ENCODE results near the gene ZNF628.
"Not testable (repeated sequence)": the region's sequence is repeated elsewhere in the genome, so short reads cannot be mapped to it uniquely, and the experiment has no call there.

Gene ZNF628

DNA sequence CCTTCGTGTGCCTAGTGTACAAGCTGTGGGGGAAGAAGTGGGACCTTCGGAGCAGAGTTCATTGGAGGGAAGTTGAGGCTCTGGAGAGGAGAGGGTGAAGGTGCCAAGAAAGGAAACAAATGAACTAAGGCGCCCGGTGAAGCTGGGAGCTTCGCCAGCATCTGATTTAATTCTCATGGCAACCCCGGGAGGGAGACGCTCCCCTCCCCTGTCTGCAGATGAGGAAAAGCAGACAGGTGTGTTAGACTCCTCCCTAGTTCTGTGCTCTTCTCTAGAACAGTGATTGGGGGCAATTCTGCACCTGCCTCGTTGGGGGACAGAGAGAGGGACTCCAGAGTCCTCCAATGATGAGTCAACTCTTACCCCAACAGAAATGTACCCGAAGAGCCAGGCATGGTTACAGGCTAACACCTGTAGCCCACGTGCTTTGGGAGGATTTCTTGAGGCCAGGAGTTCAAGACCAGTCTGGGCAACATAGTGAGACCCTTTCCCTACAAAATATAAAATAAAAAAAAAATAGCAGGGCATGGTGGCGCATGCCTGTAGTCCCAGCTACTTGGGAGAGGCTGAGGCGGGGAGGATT is 16.0 kb downstream of the ZNF628 start:
- peak in 1 of 10 donors; percentile 21 for DNase-seq
- intact Hi-C loops (cut with DNase I) = no loop called here

GRCh38 chr19:55493052-55493644 is 16.7 kb downstream of the ZNF628 start:
- intact Hi-C loops (cut with DNase I) = no loop called here
- peak in 1 of 10 donors; percentile 59 for DNase-seq

DNA sequence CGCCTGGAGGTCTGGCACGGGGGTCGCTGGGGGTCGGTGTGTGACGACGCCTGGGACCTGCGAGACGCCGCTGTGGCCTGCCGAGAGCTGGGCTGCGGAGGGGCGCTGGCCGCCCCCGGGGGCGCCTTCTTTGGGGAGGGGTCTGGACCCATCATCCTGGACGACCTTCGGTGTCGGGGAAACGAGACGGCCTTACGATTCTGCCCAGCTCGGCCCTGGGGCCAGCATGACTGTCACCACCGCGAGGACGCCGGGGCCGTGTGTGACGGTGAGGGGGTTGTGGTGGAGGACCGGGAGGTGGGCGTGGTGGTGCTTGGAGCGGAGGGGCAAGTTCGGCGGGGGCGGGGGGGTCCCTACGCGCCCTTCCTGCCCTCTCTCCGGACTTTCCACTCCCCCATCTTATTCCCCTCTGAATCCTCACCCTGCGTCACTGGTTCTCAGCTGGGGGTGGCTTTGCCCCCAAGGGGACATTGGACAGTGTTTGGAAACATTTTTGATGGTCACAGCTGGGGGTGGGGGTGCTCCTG is 17.3 kb downstream of the ZNF628 start:
- DNase-seq = no peak
- intact Hi-C loops (cut with DNase I) = no loop called here

DNA sequence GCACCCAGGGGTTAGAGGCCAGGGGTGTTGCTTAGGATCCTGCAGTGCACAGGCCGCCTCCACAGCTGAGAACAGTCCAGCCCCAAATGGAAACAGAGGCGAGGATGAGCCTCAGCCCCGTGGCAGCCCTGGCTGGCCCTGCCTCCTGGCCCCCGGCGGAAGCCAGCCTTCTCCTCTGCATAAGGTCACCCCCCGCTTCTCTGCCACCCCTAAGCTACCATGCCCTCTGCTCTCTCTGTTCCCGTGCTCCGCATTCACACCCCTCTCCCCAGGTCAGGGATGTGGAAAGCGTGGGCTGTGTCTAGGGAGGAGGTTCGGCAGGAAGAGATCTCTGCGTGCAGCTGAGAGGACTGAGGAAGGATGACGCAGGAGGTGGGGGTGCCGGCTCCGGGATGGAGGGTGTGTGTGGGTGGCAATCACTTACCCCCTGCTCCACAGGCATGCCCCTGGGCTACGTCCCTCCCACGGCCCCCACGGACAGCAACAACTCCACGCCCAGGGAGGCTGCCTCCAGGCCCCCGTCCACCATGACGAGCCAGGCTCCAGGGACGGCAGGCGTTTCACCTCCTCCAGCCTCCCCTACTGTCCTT is 17.9 kb downstream of the ZNF628 start:
- intact Hi-C loops (cut with DNase I) = no loop called here
- DNase-seq = peak in 1 of 10 donors; percentile 71

DNA sequence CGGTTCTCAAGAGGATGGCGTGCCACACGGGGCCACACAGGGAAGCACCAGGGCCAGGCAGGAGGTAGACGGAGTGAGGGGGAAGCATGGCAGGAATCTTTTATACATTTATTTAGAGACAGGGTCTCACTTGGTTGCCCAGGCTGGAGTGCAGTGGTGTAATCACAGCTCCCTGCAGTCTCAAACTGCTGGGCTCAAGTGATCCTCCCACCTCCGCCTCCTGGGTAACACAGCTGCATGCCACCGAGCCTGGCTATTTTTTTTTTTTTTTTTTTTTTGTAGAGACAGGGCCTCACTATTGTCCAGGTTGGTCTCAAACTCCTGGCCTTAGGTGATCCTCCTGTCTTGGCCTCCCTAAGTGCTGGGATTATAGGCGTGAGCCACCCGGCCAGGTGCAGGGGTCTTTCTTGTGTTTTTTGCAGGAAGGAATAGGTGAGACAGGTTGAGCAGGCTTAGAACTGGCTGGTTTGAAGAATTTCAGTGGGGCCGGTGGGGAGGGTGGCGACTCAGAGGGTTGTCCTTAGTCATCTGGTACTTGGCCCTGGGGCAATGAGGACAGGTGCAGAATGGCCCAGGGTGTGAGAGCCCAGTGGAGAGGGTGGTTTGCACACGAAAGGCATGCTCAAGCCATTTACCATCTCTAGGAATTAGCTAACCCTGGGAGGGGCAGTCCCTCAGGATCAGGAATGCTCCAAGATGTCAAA is 19.4 kb downstream of the ZNF628 start:
- DNase-seq = peak in 2 of 10 donors; percentile 10 to 20
- intact Hi-C loops (cut with DNase I) = no loop called here

GRCh38 chr19:55496820-55497219 is 20.4 kb downstream of the ZNF628 start:
- DNase-seq = peak in 1 of 10 donors; percentile 35
- intact Hi-C loops (cut with DNase I) = not testable (repeated sequence)

DNA sequence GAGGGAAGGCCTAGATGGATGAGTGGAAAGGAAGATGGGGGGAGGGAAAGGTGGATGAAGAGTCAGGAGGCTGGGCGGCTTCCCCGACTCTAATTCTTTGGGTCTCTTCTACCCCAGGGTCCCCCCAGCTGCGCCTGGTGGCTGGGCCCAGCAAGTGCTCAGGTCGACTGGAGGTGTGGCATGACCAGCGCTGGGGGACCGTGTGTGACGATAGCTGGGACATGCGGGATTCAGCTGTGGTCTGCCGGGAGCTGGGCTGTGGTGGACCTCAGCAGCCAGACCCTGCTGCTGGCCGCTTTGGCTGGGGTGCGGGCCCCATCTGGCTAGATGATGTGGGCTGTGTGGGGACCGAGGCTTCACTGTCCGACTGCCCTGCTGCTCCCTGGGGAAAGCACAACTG is 21.3 kb downstream of the ZNF628 start:
- intact Hi-C loops (cut with DNase I) = no loop called here
- DNase-seq = peak in 2 of 10 donors; percentile 35 to 53

DNA sequence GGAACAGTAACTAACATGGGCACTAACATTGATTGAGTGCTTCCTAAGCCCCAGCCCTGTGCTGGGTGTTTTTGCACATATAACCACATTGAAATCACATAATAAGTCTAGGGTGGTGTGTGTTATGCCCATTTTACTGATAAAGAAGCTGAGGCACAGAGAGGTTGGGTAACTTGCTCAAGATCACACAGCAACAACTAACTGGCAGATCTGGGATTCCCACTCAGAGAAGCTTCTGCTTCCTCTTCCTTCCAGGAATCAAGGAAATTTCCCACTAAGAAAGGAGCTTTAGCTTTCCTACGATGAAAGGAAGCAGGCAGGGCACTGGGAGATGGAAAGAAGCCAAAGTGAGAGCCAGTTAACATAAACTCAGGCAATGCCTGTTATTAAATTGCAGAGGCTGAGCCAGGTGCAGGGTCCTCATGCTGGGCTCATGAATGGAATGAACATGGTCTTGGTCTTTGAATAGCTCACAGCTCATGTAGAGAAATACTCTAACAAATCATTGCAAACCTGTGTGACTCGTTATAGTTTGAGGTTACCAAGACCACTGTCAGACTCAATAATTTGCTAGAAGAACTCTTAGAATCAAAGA is 21.9 kb downstream of the ZNF628 start:
- intact Hi-C loops (cut with DNase I) = no loop called here
- no peak for DNase-seq

- peak in 2 of 10 donors; percentile 43 to 49 for DNase-seq
- intact Hi-C loops (cut with DNase I) = loop anchor here (5.0 kb wide), 1 partner anchor 33 kb away; no protein-coding TSS in a partner anchor
These were observed 24.0 kb downstream of the ZNF628 start for GRCh38 chr19:55500368-55500952.

DNA sequence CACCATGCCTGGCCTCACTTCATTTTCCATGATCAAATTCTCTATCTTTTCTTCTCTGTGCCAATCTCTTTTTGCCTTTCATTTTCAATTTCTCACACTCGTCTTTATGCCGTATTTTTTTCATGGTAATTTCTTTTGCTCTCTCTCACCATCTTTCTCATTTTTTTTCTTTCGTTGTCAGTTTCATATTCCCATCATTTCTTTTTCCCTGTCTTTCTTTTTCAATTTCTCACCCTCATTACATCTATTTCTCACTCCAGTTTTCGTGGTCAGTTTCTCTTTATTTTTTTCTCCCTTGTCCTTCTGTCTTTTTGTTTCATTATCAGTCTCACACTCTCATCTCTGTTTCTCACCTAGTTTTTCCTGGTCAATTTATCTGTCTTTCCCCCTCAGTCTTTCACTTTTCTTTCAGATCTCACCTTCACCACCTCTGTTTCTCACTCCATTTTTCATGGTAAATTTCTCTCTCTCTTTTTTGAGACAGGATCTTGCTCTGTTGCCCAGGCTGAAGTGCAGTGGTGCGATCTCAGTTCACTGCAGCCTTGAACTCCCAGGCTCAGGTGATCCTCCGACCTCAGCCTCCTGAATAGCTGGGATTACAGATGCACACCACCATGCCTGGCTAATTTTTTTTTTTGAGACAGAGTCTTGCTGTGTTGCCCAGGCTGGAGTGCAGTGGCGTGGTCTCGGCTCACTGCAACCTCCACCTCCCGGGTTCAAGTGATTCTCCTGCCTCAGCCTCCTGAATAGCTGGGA is 26.0 kb downstream of the ZNF628 start:
- DNase-seq = peak in 1 of 10 donors; percentile 14
- intact Hi-C loops (cut with DNase I) = loop anchor here (5.0 kb wide), 1 partner anchor 35 kb away; no protein-coding TSS in a partner anchor

GRCh38 chr19:55503157-55503501 is 26.7 kb downstream of the ZNF628 start:
- DNase-seq = peak in 1 of 10 donors; percentile 35
- intact Hi-C loops (cut with DNase I) = loop anchor here (5.0 kb wide), 1 partner anchor 36 kb away; no protein-coding TSS in a partner anchor

DNA sequence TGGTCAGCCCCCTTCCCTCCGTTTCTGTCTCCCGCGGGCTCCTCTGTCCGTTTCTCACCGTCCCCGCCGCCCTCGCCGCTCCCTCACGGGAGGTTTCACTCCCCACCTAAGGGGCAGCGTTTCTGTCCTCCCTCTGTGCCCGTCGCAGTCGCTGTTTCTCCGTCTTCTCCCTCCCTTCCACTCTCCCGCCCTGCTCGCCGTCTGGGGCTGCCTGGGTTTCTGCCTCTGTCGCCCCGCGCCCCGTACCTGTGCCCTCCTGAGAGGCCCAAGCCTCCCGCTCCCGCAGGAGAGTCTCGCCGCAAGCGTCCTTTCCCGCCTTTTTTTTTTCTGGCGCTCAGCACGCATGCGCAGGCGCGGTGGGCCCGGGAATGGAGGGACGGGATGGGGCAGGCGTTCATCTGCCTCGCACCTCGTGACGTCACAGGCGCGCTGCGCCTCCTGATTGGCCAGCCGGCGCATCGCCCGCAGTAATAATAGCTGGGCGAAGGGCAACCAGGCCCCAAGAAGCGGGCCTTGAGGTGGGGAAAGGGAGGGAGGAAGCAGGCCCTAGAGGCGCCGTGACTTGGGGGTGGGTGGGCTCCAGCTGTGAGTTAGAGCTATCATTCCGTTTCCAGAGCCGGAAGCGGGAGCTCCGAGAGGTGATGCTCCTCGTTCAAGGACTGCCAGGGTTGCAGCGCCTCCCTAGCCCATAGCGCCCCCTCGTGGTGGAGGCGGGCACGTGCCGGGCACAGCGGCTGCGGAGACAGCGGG is 27.3 kb downstream of the ZNF628 start:
- DNase-seq = peak; percentile 90 to 99 (median 94)
- intact Hi-C loops (cut with DNase I) = loop anchor here (1.0 to 5.0 kb wide), 2 partner anchors 36 to 362 kb away; no protein-coding TSS in a partner anchor

- intact Hi-C loops (cut with DNase I) = loop anchor here (1.0 to 5.0 kb wide), 2 partner anchors 37 to 363 kb away; no protein-coding TSS in a partner anchor
- DNase-seq = no peak
These were observed 27.8 kb downstream of the ZNF628 start for GRCh38 chr19:55504252-55504603.

GRCh38 chr19:55504981-55505380 is 28.6 kb downstream of the ZNF628 start:
- no peak for DNase-seq
- intact Hi-C loops (cut with DNase I) = loop anchor here (1.0 to 5.0 kb wide), 2 partner anchors 38 to 364 kb away; no protein-coding TSS in a partner anchor

DNA sequence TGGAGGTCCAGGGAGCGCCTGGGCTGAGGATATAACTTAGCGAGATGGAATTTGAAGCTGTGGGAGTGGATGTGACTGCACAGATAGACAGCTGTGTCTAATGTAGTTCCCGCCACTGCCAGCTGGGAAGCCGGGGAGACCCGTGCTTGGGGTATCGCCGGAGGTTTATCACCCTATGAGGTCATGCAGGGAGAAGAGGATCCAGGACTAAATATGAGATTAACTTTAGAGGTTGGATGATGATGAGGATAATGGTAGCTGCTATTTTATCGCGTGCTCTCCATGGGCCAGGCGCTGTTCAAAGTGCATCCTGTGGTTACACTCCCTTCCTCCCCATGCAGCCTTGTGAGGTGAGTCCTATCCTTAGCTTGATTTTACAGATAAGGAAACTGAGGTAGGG is 31.7 kb downstream of the ZNF628 start:
- intact Hi-C loops (cut with DNase I) = no loop called here
- peak in 1 of 10 donors; percentile 32 for DNase-seq

DNA sequence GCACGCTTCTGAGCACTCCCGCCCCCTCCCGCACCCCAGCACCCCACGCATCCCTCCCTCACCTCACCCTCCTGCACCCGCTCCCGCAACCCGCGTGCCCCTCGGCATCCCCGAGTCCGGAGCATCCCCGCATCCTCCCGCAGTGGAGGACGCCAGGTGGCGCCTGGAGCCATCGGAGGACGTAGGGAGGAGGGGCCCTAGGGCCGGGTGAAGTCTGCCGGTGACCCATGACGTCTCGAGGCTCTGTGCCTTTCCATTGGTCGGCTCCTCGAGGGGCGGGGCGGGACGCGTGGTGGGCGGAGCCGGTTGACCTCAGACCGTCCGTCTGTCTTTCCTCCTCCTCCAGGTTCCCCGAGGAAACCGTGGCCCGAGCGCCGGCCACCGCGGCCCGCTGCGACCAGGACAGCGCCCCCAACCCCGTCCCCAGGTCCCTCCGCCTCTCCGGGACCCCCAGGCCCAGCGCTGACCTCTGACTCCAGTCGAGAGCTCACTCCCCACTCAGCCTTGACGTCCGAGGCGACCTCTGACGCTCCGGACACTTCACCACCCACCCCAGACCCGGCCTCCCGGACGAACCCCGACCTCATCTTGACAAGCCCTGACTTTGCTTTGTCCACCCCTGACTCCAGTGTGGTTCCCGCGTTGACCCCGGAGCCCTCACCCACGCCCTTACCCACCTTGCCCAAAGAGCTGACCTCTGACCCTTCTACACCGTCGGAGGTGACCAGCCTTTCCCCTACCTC is 40.6 kb downstream of the ZNF628 start:
- intact Hi-C loops (cut with DNase I) = loop anchor here (2.0 to 5.0 kb wide), 2 partner anchors 90 to 115 kb away; no protein-coding TSS in a partner anchor
- DNase-seq = peak; percentile 92 to 99 (median 95)

DNA sequence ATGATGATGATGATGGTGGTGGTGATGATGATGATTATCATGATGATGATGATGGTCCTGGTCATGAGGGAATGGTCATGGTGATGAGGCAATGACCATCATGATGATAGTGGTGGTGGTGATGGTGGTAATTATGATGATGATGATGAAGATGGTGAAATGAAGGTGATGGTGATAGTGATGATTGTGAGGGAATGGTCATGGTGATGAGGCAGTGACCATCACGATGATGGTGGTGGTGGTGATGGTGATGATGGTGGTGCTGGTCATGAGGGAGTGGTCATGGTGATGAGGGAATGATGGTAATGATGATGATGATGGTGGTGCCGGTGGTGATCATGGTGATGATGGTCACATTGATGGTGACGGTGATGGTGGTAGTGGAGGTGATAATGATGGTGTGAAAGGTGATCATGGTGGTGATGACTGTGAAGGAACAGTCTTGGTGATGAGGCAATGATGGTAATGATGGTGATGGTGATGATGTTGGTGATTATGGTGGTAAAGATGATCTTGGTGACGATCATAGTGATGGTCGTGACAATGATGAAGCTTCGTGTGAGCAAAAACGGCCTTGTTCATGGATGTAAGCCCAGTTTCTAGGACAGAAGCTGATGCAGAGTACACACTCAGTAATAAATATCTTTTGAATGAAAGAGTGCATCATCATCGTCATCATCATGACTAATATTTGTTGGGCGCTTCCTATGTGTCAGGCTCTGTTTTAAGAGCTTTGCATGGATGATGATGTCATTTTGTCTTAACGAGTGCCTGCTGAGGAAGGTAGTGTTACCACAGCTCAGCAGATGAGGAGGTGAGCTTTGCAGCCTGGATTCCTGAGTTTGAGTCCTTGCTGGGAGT is 43.3 kb downstream of the ZNF628 start:
- peak in 1 of 10 donors; percentile 2 for DNase-seq
- intact Hi-C loops (cut with DNase I) = loop anchor here (5.0 kb wide), 1 partner anchor 113 kb away; no protein-coding TSS in a partner anchor
